Esophagus squamous epithelium (tissue), 4 donors: ENCODE data around the gene NOSTRIN.

Experiments
- CTCF ChIP-seq, 6 experiments: fragments of 450-650 bp in 4 of 6; fragments of 200-600 bp in 2 of 6; sonication (generic) in 2 of 6; IDR thresholded peaks; one replicate each; pipeline ENCODE4 v1.5.1; 2016 to 2019; ENCODE audit warnings: antibody characterized with exemption in 6 of 6, mild to moderate bottlenecking in 4 of 6, moderate library complexity in 4 of 6
- POLR2A ChIP-seq, 4 donors: fragments of 450-650 bp; IDR thresholded peaks; one replicate each; pipeline ENCODE4 v1.6.1; 2017; ENCODE audit warnings: antibody characterized with exemption in 4 of 4, mild to moderate bottlenecking in 4 of 4, moderate library complexity in 3 of 4

- TF ChIP-seq CTCF (IDR thresholded peaks at IDR 0.05), result no peak
- TF ChIP-seq POLR2A (IDR thresholded peaks at IDR 0.05), result no peak
Observed at GRCh38 chr2:168848225-168848624, 45.8 kb downstream of the NOSTRIN start.
